MG63 (cell line): ENCODE data around the gene FLYWCH1. TPM values are rescaled to one million over a fixed set of nuclear protein-coding genes. Genes with fewer than 3 reads are reported as not detected.
"Not testable (repeated sequence)": the region's sequence is repeated elsewhere in the genome, so short reads cannot be mapped to it uniquely, and the experiment has no call there.

Experiments used
- DNase-seq: peaks from one replicate; pipeline ENCODE4 v3.0.0-alpha.2; 2020
- H3K27me3 ChIP-seq: fragments of 250-450 bp; sonication (Bioruptor Pico); 2 replicates; pipeline ENCODE4 v1.5.1; 2020; ENCODE audit warnings: mild to moderate bottlenecking, moderate library complexity
- H3K36me3 ChIP-seq: fragments of 250-450 bp; sonication (Bioruptor Pico); 2 replicates; pipeline ENCODE4 v1.5.1; 2020; ENCODE audit warnings: mild to moderate bottlenecking, moderate library complexity
- H3K4me3 ChIP-seq: fragments of 250-450 bp; sonication (Bioruptor Pico); 2 replicates; pipeline ENCODE4 v1.5.1; 2020; ENCODE audit warnings: mild to moderate bottlenecking, moderate library complexity
- H3K9me3 ChIP-seq: fragments of 250-450 bp; sonication (Bioruptor Pico); 2 replicates; pipeline ENCODE4 v1.5.1; 2020; ENCODE audit warnings: mild to moderate bottlenecking, moderate library complexity
- total RNA-seq: library from RNA; depleted of rRNA; stranded (reverse); fragments of >200 nt; shearing (Covaris generic); gene quantifications from 2 replicates; pipeline ENCODE4 v1.2.3, GENCODE V29; 2014; ENCODE audit warnings: low replicate concordance

FLYWCH1 gene
- total RNA-seq, 1 experiment from 2014 or later, result 112 TPM

GRCh38 chr16:2896480-2897010 lies 15.2 kb upstream of the FLYWCH1 start:
- Histone ChIP-seq H3K9me3 (no peaks in the 10 kb centered on the region), H3K36me3 (peaks cover 61% of the 10 kb centered on the region), H3K4me3 (no peak overlapping the region), H3K27me3 (no peaks in the 10 kb centered on the region)
- no peak for DNase-seq

GRCh38 chr16:2897110-2897509 lies 14.6 kb upstream of the FLYWCH1 start:
- Histone ChIP-seq H3K9me3 (no peaks in the 10 kb centered on the region), H3K4me3 (no peak overlapping the region), H3K36me3 (peaks cover 61% of the 10 kb centered on the region), H3K27me3 (no peaks in the 10 kb centered on the region)
- DNase-seq, result no peak

GRCh38 chr16:2898831-2899563 lies 12.7 kb upstream of the FLYWCH1 start:
- no peak overlapping the region for H3K4me3 ChIP-seq
- DNase-seq, result no peak
- H3K36me3 ChIP-seq, result peaks cover 58% of the 10 kb centered on the region
- no peaks in the 10 kb centered on the region for H3K9me3 ChIP-seq
- H3K27me3 ChIP-seq, result no peaks in the 10 kb centered on the region

GRCh38 chr16:2899564-2900072 lies 12.1 kb upstream of the FLYWCH1 start:
- H3K36me3 ChIP-seq, result peaks cover 53% of the 10 kb centered on the region
- no peaks in the 10 kb centered on the region for H3K27me3 ChIP-seq
- H3K4me3 ChIP-seq, result no peak overlapping the region
- H3K9me3 ChIP-seq, result no peaks in the 10 kb centered on the region
- no peak for DNase-seq

GRCh38 chr16:2900526-2901075 lies 11.1 kb upstream of the FLYWCH1 start:
- H3K36me3 ChIP-seq, result peaks cover 44% of the 10 kb centered on the region
- DNase-seq, result no peak

GRCh38 chr16:2902337-2903130 lies 9.2 kb upstream of the FLYWCH1 start:
- Histone ChIP-seq H3K9me3 (no peaks in the 10 kb centered on the region), H3K27me3 (no peaks in the 10 kb centered on the region)
- no peak for DNase-seq

More at GRCh38 chr16:2900526-2901075, 11.1 kb upstream of the FLYWCH1 start:
- no peaks in the 10 kb centered on the region for H3K9me3 ChIP-seq
- H3K4me3 ChIP-seq, result no peak overlapping the region
- no peaks in the 10 kb centered on the region for H3K27me3 ChIP-seq

GRCh38 chr16:2904100-2904921 lies 7.4 kb upstream of the FLYWCH1 start:
- Histone ChIP-seq H3K36me3 (peaks cover 12% of the 10 kb centered on the region), H3K27me3 (no peaks in the 10 kb centered on the region), H3K4me3 (peak overlapping the region; percentile 58), H3K9me3 (no peaks in the 10 kb centered on the region)
- peak; percentile 90 for DNase-seq

More at GRCh38 chr16:2902337-2903130, 9.2 kb upstream of the FLYWCH1 start:
- H3K4me3 ChIP-seq, result no peak overlapping the region
- H3K36me3 ChIP-seq, result peaks cover 25% of the 10 kb centered on the region

GRCh38 chr16:2904922-2905240 lies 6.8 kb upstream of the FLYWCH1 start:
- Histone ChIP-seq H3K36me3 (peaks cover 6% of the 10 kb centered on the region; the same call in 1 of the 2 replicates), H3K9me3 (no peaks in the 10 kb centered on the region), H3K27me3 (no peaks in the 10 kb centered on the region), H3K4me3 (peak overlapping the region; percentile 58)
- DNase-seq, result no peak

- Histone ChIP-seq H3K36me3 (peaks cover under 1% of the 10 kb centered on the region; the same call in 1 of the 2 replicates), H3K27me3 (no peaks in the 10 kb centered on the region), H3K4me3 (peak overlapping the region; percentile 58), H3K9me3 (no peaks in the 10 kb centered on the region)
- DNase-seq, result peak; percentile 100
These were observed 6.3 kb upstream of the FLYWCH1 start for GRCh38 chr16:2905241-2905987.

GRCh38 chr16:2905988-2906387 lies 5.7 kb upstream of the FLYWCH1 start:
- Histone ChIP-seq H3K4me3 (no peak overlapping the region), H3K27me3 (no peaks in the 10 kb centered on the region), H3K36me3 (no peaks in the 10 kb centered on the region; the same call in 1 of the 2 replicates), H3K9me3 (no peaks in the 10 kb centered on the region)
- no peak for DNase-seq

GRCh38 chr16:2907084-2907753 lies 4.5 kb upstream of the FLYWCH1 start:
- not testable (repeated sequence) for H3K36me3 ChIP-seq, H3K4me3 ChIP-seq, H3K9me3 ChIP-seq, H3K27me3 ChIP-seq
- DNase-seq, result peak; percentile 53

GRCh38 chr16:2910441-2910969 lies 1.2 kb upstream of the FLYWCH1 start:
- H3K9me3 ChIP-seq, result no peaks in the 10 kb centered on the region
- no peak for DNase-seq
- H3K27me3 ChIP-seq, result no peaks in the 10 kb centered on the region
- H3K4me3 ChIP-seq, result no peak overlapping the region
- peaks cover 20% of the 10 kb centered on the region for H3K36me3 ChIP-seq

GRCh38 chr16:2912330-2913199 lies 834 bp downstream of the FLYWCH1 start:
- H3K36me3 ChIP-seq, result peaks cover 39% of the 10 kb centered on the region
- H3K9me3 ChIP-seq, result no peaks in the 10 kb centered on the region
- peak; percentile 37 for DNase-seq
- peak overlapping the region; percentile 84 for H3K4me3 ChIP-seq
- no peaks in the 10 kb centered on the region for H3K27me3 ChIP-seq

- Histone ChIP-seq H3K4me3 (no peak overlapping the region; the same call in 1 of the 2 replicates), H3K9me3 (no peaks in the 10 kb centered on the region), H3K36me3 (peaks cover 45% of the 10 kb centered on the region), H3K27me3 (no peaks in the 10 kb centered on the region)
- DNase-seq, result no peak
These were observed 1.9 kb downstream of the FLYWCH1 start for GRCh38 chr16:2913603-2914002.
